HepG2 (cell line): ENCODE measurements around the gene PRKACA. TPM values are rescaled to one million over a fixed set of nuclear protein-coding genes. Genes with fewer than 3 reads are reported as not detected.

ENCODE experiments used
- ATAC-seq: fragments of 200-7000 bp; cut with Tn5 transposase; 3 replicates; pipeline ENCODE4 v1.9.1; 2020; ENCODE audit warnings: mild to moderate bottlenecking, moderate library complexity
- BruUV-seq: library from RNA; stranded (reverse); fragments of 400-500 nt; replicated peaks from 2 replicates; lab custom pipeline; 2021; lab: Mats Ljungman, UMichigan
- CTCF ChIA-PET: fragments of 300-600 bp; formaldehyde crosslinking; extraction: SDS; loops from one replicate; lab custom pipeline; 2021; ENCODE audit warnings: low total read pairs, inconsistent platforms, low intra/inter-chr PET ratio; lab: Yijun Ruan, JAX
- POLR2A ChIA-PET: fragments of 350-600 bp; sonication (Branson Sonifier 250); formaldehyde crosslinking; loops from one replicate; lab custom pipeline; 2020; ENCODE audit warnings: antibody characterized with exemption, inconsistent platforms; lab: Yijun Ruan, JAX
- DNase-seq: peaks from one replicate; pipeline ENCODE4 v3.0.0-alpha.2; 2015; ENCODE audit warnings: low spot score
- FAIRE-seq: peaks from 3 replicates; lab custom pipeline; 2011; peaks lifted over from hg19 to GRCh38; lab: Jason Lieb, UNC
- H2AFZ ChIP-seq: one replicate; pipeline ENCODE4 v1.6.1; 2011; ENCODE audit warnings: low read length, inconsistent platforms
- H3K27ac ChIP-seq: fragments of 300-600 bp; 3 replicates; pipeline ENCODE4 v1.8.0; 2011; ENCODE audit warnings: mixed run types, mild to moderate bottlenecking, mixed read lengths, low read length, inconsistent platforms; ENCODE audit not compliant: insufficient read depth; ENCODE audit errors: extremely low read length
- H3K27me3 ChIP-seq, 2 experiments: fragments of 200-600 bp in 1 of 2; 2 replicates in 1 of 2; 3 replicates in 1 of 2; pipeline versions ENCODE4 v1.6.0 to v1.8.0; 2011; ENCODE audit warnings: low read length in 2 of 2, mild to moderate bottlenecking in 2 of 2, moderate library complexity in 2 of 2, inconsistent platforms in 1 of 2; ENCODE audit not compliant: insufficient read depth in 2 of 2, control insufficient read depth in 1 of 2
- H3K36me3 ChIP-seq, 2 experiments: fragments of 200-600 bp in 1 of 2; replicated peaks in 1 of 2; 2 replicates in 1 of 2; 3 replicates in 1 of 2; pipeline versions ENCODE4 v1.5.1 to v1.8.0; 2011; ENCODE audit warnings: low read length in 2 of 2, inconsistent platforms in 1 of 2; ENCODE audit not compliant: insufficient read depth in 2 of 2, control insufficient read depth in 1 of 2
- H3K4me1 ChIP-seq: 2 replicates; pipeline ENCODE4 v1.5.1; 2012; ENCODE audit warnings: low read length, inconsistent platforms; ENCODE audit not compliant: insufficient read depth
- H3K4me2 ChIP-seq: 2 replicates; pipeline ENCODE4 v1.6.0; 2011; ENCODE audit warnings: low read depth, low read length, inconsistent platforms
- H3K4me3 ChIP-seq, 3 experiments: fragments of 200-600 bp in 1 of 3; sonication (generic), shearing (Covaris generic) in 1 of 3; replicated peaks in 1 of 3; 2 replicates each; pipeline ENCODE4 v1.5.1; 2011 to 2016; ENCODE audit warnings: low read length in 3 of 3, inconsistent platforms in 2 of 3, low read depth in 2 of 3, mild to moderate bottlenecking in 2 of 3, control low read depth in 1 of 3, mixed read lengths in 1 of 3; ENCODE audit not compliant: insufficient read depth in 1 of 3
- H3K79me2 ChIP-seq: one replicate; pipeline ENCODE4 v1.6.1; 2011; ENCODE audit warnings: low read length, inconsistent platforms; ENCODE audit not compliant: insufficient read depth
- H3K9ac ChIP-seq: 2 replicates; pipeline ENCODE4 v1.6.0; 2011; ENCODE audit warnings: mild to moderate bottlenecking, low read depth, low read length, inconsistent platforms; ENCODE audit not compliant: insufficient read depth
- H3K9me3 ChIP-seq: 2 replicates; pipeline ENCODE4 v1.5.1; 2012; ENCODE audit warnings: mild to moderate bottlenecking, low read length
- H4K20me1 ChIP-seq: 2 replicates; pipeline ENCODE4 v1.6.0; 2011; ENCODE audit warnings: inconsistent platforms, mild to moderate bottlenecking, low read length, moderate library complexity; ENCODE audit not compliant: insufficient read depth
- HIVEP1 ChIP-seq: sonication (generic); formaldehyde crosslinking; IDR thresholded peaks from 2 replicates; pipeline ENCODE4 v1.4.0; 2020; ENCODE audit warnings: mild to moderate bottlenecking, missing genetic modification reagents
- MIXL1 ChIP-seq: IDR thresholded peaks from 2 replicates; pipeline ENCODE4 v1.6.1; 2016
- SP1 ChIP-seq, 2 experiments: fragments of 450-650 bp in 1 of 2; sonication (generic) in 1 of 2; formaldehyde crosslinking in 1 of 2; IDR thresholded peaks; 2 replicates each; pipeline versions ENCODE4 v1.4.0 to v1.6.1; 2016 to 2020; ENCODE audit warnings: missing genetic modification reagents in 1 of 2
- YEATS2 ChIP-seq: sonication (generic); formaldehyde crosslinking; IDR thresholded peaks from 2 replicates; pipeline ENCODE4 v1.4.0; 2020; ENCODE audit warnings: missing genetic modification reagents, borderline replicate concordance
- ZUFSP ChIP-seq: sonication (generic); formaldehyde crosslinking; IDR thresholded peaks from 2 replicates; pipeline ENCODE4 v1.9.0; 2021; ENCODE audit warnings: missing genetic modification reagents, mild to moderate bottlenecking, borderline replicate concordance
- WGBS: methylation state at CpG from one replicate; pipeline ENCODE4 v1.1.6; 2017; ENCODE audit warnings: low lambda C conversion rate; 5-methylcytosine and 5-hydroxymethylcytosine counted together
- in situ Hi-C: cut with HindIII; loops from 2 replicates; pipeline ENCODE4 v1.10.0; 2017; ENCODE audit warnings: low pct_unique_long_range_greater_than_20kb; ENCODE audit not compliant: extremely low pct_ligation_motif_present
- intact Hi-C: fragments of 100-400 bp; cut with micrococcal nuclease; formaldehyde crosslinking; loops from one replicate; pipeline ENCODE4 v1.10.0; 2022; ENCODE audit not compliant: unreplicated experiment
- polyA plus RNA-seq, 8 experiments: library from polyadenylated mRNA; depleted of rRNA in 3 of 8; stranded (reverse) in 7 of 8; unstranded in 1 of 8; fragments of >200 nt; fragmentation: Illumina TruSeq in 4 of 8; extraction: Trizol in 4 of 8; gene quantifications; 2 replicates each; pipeline versions ENCODE4 v1.2.1 to v1.2.3, GENCODE V29; 2011 to 2016; ENCODE audit warnings: low read depth in 4 of 8, missing spikeins in 1 of 8, mixed read lengths in 1 of 8; ENCODE audit not compliant: insufficient read depth in 1 of 8
- total RNA-seq, 5 experiments: library from RNA; depleted of rRNA; stranded (reverse); fragments of >200 nt; fragmentation: Illumina TruSeq; extraction: Trizol; gene quantifications; 2 replicates each; pipeline ENCODE4 v1.2.3, GENCODE V29; 2016; ENCODE audit warnings: low read depth in 1 of 5
- TF ChIP-seq, protein P1 (sequence below): sonication (generic); formaldehyde crosslinking; IDR thresholded peaks from 2 replicates; pipeline ENCODE4 v1.8.0; 2022; ENCODE audit warnings: missing genetic modification reagents, mild to moderate bottlenecking, moderate library complexity, borderline replicate concordance
- TF ChIP-seq, protein P2 (sequence below): sonication (generic); formaldehyde crosslinking; IDR thresholded peaks from 2 replicates; pipeline ENCODE4 v1.4.0; 2020; ENCODE audit warnings: missing genetic modification reagents
- TF ChIP-seq, protein P3 (sequence below): sonication (generic); formaldehyde crosslinking; IDR thresholded peaks from 2 replicates; pipeline ENCODE4 v1.4.0; 2020; ENCODE audit warnings: low read depth, mild to moderate bottlenecking, missing genetic modification reagents
- TF ChIP-seq, protein P4 (sequence below): sonication (generic); formaldehyde crosslinking; conservative IDR thresholded peaks from 2 replicates; pipeline ENCODE4 v1.8.0; 2022; ENCODE audit warnings: missing genetic modification reagents

Gene PRKACA
- total and polyA plus RNA-seq, 2 of the 13 experiments (the other 11 are each of a cell fraction or from before 2014, with no cell fraction given), result 11.0 to 18.2 TPM

DNA sequence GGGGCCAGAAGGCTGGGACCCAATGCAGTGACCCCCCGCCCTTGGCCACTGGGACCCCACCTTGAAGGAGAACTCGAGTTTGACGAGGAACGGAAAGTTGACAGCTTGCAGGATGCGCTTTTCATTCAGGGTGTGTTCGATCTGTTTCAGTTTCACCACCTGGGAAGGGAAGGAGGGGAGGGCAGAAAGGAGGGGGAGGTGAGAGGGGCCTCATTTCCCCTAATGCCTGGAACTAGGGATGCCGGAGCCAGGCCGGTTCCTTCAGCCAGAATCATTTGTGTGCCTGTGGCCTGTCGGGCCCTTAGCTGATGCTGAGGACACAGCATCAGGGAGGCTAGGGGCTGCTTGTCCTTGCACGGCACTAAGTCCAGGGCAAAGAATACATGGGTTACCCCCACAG, 14.8 kb downstream of the PRKACA start:
- Histone ChIP-seq H3K4me1 (no peaks in the 10 kb centered on the region), H3K9me3 (no peaks in the 10 kb centered on the region), H4K20me1 (no peaks in the 10 kb centered on the region), H3K36me3 (peaks cover 7 to 21% of the 10 kb centered on the region in 2 experiments), H3K4me3 (no peak overlapping the region), H3K27ac (no peak overlapping the region)
- no peak for FAIRE-seq
- ATAC-seq, result no peak
- no peak for TF ChIP-seq SP1 (IDR thresholded peaks at IDR 0.05)
- no peak for TF ChIP-seq SP1 (CRISPR knock-in tag; IDR thresholded peaks at IDR 0.05)
- TF ChIP-seq, protein P1, sequence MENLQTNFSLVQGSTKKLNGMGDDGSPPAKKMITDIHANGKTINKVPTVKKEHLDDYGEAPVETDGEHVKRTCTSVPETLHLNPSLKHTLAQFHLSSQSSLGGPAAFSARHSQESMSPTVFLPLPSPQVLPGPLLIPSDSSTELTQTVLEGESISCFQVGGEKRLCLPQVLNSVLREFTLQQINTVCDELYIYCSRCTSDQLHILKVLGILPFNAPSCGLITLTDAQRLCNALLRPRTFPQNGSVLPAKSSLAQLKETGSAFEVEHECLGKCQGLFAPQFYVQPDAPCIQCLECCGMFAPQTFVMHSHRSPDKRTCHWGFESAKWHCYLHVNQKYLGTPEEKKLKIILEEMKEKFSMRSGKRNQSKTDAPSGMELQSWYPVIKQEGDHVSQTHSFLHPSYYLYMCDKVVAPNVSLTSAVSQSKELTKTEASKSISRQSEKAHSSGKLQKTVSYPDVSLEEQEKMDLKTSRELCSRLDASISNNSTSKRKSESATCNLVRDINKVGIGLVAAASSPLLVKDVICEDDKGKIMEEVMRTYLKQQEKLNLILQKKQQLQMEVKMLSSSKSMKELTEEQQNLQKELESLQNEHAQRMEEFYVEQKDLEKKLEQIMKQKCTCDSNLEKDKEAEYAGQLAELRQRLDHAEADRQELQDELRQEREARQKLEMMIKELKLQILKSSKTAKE (CRISPR knock-in tag), result no peak
- TF ChIP-seq, protein P2, sequence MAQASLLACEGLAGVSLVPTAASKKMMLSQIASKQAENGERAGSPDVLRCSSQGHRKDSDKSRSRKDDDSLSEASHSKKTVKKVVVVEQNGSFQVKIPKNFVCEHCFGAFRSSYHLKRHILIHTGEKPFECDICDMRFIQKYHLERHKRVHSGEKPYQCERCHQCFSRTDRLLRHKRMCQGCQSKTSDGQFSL (CRISPR knock-in tag), result no peak
- TF ChIP-seq, protein P3, sequence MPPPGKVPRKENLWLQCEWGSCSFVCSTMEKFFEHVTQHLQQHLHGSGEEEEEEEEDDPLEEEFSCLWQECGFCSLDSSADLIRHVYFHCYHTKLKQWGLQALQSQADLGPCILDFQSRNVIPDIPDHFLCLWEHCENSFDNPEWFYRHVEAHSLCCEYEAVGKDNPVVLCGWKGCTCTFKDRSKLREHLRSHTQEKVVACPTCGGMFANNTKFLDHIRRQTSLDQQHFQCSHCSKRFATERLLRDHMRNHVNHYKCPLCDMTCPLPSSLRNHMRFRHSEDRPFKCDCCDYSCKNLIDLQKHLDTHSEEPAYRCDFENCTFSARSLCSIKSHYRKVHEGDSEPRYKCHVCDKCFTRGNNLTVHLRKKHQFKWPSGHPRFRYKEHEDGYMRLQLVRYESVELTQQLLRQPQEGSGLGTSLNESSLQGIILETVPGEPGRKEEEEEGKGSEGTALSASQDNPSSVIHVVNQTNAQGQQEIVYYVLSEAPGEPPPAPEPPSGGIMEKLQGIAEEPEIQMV (CRISPR knock-in tag), result no peak
- TF ChIP-seq YEATS2, result no peak
- TF ChIP-seq MIXL1 (CRISPR knock-in tag), result no peak
- TF ChIP-seq HIVEP1 (CRISPR knock-in tag), result no peak
- no peak for TF ChIP-seq ZUFSP
- TF ChIP-seq, protein P4, sequence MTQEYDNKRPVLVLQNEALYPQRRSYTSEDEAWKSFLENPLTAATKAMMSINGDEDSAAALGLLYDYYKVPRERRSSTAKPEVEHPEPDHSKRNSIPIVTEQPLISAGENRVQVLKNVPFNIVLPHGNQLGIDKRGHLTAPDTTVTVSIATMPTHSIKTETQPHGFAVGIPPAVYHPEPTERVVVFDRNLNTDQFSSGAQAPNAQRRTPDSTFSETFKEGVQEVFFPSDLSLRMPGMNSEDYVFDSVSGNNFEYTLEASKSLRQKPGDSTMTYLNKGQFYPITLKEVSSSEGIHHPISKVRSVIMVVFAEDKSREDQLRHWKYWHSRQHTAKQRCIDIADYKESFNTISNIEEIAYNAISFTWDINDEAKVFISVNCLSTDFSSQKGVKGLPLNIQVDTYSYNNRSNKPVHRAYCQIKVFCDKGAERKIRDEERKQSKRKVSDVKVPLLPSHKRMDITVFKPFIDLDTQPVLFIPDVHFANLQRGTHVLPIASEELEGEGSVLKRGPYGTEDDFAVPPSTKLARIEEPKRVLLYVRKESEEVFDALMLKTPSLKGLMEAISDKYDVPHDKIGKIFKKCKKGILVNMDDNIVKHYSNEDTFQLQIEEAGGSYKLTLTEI (CRISPR knock-in tag), result no peak
- TF ChIP-seq, all 625 proteins: peak for 0
- POLR2A ChIA-PET, result no interaction called here
- CTCF ChIA-PET, result no interaction called here
- no peak overlapping the region for H3K4me2 ChIP-seq
- DNase-seq, result no peak
- no peaks in the 10 kb centered on the region for H3K79me2 ChIP-seq
- no TSS peak for BruUV-seq
- in situ Hi-C loops (no loop called here), intact Hi-C loops (no loop called here)
- WGBS, result 98% methylated on average over 9 of the region's 10 CpGs
- no peak overlapping the region for H3K9ac ChIP-seq
- no peaks in the 10 kb centered on the region for H3K27me3 ChIP-seq
- no peak overlapping the region for H2AFZ ChIP-seq
